Mucosa of descending colon (tissue), 3 donors: ENCODE data around the gene UNC45A. TPM values are rescaled to one million over a fixed set of nuclear protein-coding genes. Genes with fewer than 3 reads are reported as not detected.

Experiments
- ATAC-seq: fragments of 200-7000 bp; cut with Tn5 transposase; one replicate; pipeline ENCODE4 v1.9.1; 2020; ENCODE audit warnings: mild to moderate bottlenecking, moderate library complexity
- DNase-seq, 3 donors: peaks; one replicate each; pipeline ENCODE4 v3.0.0-alpha.2; 2020
- H3K36me3 ChIP-seq: fragments of 200-600 bp; one replicate; pipeline ENCODE4 v1.8.0; 2021; ENCODE audit warnings: low read depth, mild to moderate bottlenecking
- H3K4me1 ChIP-seq: fragments of 200-600 bp; one replicate; pipeline ENCODE4 v1.8.0; 2021; ENCODE audit warnings: low read depth, mild to moderate bottlenecking
- H3K4me3 ChIP-seq: fragments of 200-600 bp; one replicate; pipeline ENCODE4 v1.8.0; 2021; ENCODE audit warnings: mild to moderate bottlenecking
- H3K9me3 ChIP-seq: fragments of 200-600 bp; one replicate; pipeline ENCODE4 v1.8.0; 2021; ENCODE audit warnings: mild to moderate bottlenecking
- intact Hi-C, 2 donors: fragments of 100-400 bp; cut with DNase I in 1 of 2; cut with micrococcal nuclease in 1 of 2; formaldehyde crosslinking; loops; one replicate each; pipeline versions ENCODE4 v1.11.0 to v1.11.1; 2022; cut with DNase I, micrococcal nuclease
- total RNA-seq, 3 donors: library from RNA; stranded (reverse); fragmentation: NEBNext Ultra II Directional in 2 of 3; extraction: Animal tissue kit (Norgen Biotek cat#: 25700) in 2 of 3; gene quantifications; one replicate each; pipeline versions ENCODE4 v1.2.1 to v1.2.4, GENCODE V29; 2021 to 2023
- TF ChIP-seq, protein P1 (sequence below): fragments of 200-600 bp; IDR thresholded peaks from one replicate; pipeline ENCODE4 v1.8.0; 2022; ENCODE audit warnings: antibody characterized with exemption, mild to moderate bottlenecking
- donor health status: DM: no; HTN: no; CAD: no; lungs with moderate emphysema.
- donor health status: DM: no; HTN: no; CAD: no.
- donor health status: DM: no; HTN: yes; CAD: no.

UNC45A gene
- total RNA-seq, 3 donors from 2014 or later: 43.9 to 92.5 (median 54.8) TPM

DNA sequence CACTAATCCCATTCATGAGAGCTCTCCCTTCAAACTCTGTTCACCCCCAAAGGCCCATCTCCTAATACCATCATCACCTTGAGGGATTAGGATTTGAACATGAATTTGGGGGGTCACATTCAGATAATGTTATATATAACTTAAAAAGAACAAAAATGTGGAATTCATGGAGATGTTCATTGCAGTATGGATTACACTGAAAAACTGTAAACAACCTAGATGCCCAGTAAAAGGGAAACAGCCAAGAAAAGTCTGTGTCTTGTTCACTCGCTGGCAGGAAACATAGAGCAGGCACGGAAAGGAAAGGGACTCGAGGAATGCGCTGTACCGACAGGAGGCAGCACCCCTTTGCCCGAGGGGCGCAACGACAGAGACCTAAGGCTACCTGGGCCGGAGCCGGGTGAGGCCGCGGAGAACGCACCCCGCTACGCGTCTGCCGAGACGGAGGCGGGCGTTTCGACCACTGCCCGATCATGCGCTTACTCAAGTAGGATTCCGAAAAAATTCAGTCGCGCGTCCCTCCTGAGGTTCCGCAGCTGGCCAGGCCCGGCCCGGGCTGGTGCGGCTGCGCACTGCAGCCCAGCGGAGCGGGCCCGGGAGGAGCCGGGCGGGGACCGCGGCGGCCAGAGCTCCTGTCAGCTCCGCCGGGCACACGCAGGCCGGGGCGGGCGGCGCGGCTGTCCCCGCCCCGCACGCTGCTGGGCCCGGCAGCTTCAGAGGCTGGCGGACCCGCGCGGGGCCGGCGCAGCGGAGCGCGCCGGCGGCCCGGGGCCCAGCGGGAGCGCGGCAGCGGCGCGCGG, 32.8 kb upstream of the UNC45A start:
- Histone ChIP-seq H3K4me1 (peaks cover 19% of the 10 kb centered on the region), H3K36me3 (no peaks in the 10 kb centered on the region), H3K9me3 (no peaks in the 10 kb centered on the region), H3K4me3 (peak overlapping the region; percentile 70)
- TF ChIP-seq, protein P1, sequence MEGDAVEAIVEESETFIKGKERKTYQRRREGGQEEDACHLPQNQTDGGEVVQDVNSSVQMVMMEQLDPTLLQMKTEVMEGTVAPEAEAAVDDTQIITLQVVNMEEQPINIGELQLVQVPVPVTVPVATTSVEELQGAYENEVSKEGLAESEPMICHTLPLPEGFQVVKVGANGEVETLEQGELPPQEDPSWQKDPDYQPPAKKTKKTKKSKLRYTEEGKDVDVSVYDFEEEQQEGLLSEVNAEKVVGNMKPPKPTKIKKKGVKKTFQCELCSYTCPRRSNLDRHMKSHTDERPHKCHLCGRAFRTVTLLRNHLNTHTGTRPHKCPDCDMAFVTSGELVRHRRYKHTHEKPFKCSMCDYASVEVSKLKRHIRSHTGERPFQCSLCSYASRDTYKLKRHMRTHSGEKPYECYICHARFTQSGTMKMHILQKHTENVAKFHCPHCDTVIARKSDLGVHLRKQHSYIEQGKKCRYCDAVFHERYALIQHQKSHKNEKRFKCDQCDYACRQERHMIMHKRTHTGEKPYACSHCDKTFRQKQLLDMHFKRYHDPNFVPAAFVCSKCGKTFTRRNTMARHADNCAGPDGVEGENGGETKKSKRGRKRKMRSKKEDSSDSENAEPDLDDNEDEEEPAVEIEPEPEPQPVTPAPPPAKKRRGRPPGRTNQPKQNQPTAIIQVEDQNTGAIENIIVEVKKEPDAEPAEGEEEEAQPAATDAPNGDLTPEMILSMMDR: peak; percentile 85
- peak; percentile 86 to 88 (median 87) for DNase-seq
- ATAC-seq: peak; percentile 90
- intact Hi-C loops: no loop called here

GRCh38 chr15:90902840-90903732, 32.0 kb upstream of the UNC45A start, which contains the start of gene MAN2A2:
Gene MAN2A2 (plus strand): TSS chr15:90903302. CDS start chr15:90904208, 906 bp downstream.
- intact Hi-C loops: no loop called here
- Histone ChIP-seq H3K9me3 (no peaks in the 10 kb centered on the region), H3K36me3 (no peaks in the 10 kb centered on the region), H3K4me3 (peak within 1 kb of the TSS; percentile 70), H3K4me1 (peaks cover 19% of the 10 kb centered on the region)
- DNase-seq (peak; percentile 83 to 86 (median 84)), ATAC-seq (peak; percentile 80)
- TF ChIP-seq, protein P1: no peak

- peak; percentile 42 to 54 (median 48) for DNase-seq
- TF ChIP-seq, protein P1: no peak
- H3K9me3 ChIP-seq: no peaks in the 10 kb centered on the region
- ATAC-seq: peak; percentile 37
- peaks cover 19% of the 10 kb centered on the region for H3K4me1 ChIP-seq
- H3K4me3 ChIP-seq: no peak overlapping the region
- intact Hi-C loops: no loop called here
- H3K36me3 ChIP-seq: no peaks in the 10 kb centered on the region
Measured at GRCh38 chr15:90903733-90904536, 31.1 kb upstream of the UNC45A start.

- H3K4me1 ChIP-seq: peaks cover 19% of the 10 kb centered on the region
- H3K9me3 ChIP-seq: no peaks in the 10 kb centered on the region
- intact Hi-C loops: no loop called here
- no peak overlapping the region for H3K4me3 ChIP-seq
- DNase-seq (peak in 1 of 3 donors; percentile 9), ATAC-seq (no peak)
- no peaks in the 10 kb centered on the region for H3K36me3 ChIP-seq
- TF ChIP-seq, protein P1: no peak
Measured at GRCh38 chr15:90904746-90905145, 30.3 kb upstream of the UNC45A start.
